Vagina (tissue), 2 donors: Measurements from ENCODE around the gene HEG1. TPM values are rescaled to one million over a fixed set of nuclear protein-coding genes. Genes with fewer than 3 reads are reported as not detected.

Experiments used
- DNase-seq, 2 donors: peaks; one replicate each; pipeline ENCODE4 v3.0.0-alpha.2; 2017; ENCODE audit errors: extremely low spot score in 2 of 2
- H3K27ac ChIP-seq: fragments of 200-600 bp; sonication (generic); one replicate; pipeline ENCODE4 v1.5.1; 2019
- H3K27me3 ChIP-seq: fragments of 200-600 bp; sonication (generic); one replicate; pipeline ENCODE4 v1.5.1; 2019
- H3K36me3 ChIP-seq, 2 donors: fragments of 200-600 bp; sonication (generic); one replicate each; pipeline ENCODE4 v1.5.1; 2017 to 2019
- H3K4me1 ChIP-seq: fragments of 200-600 bp; sonication (generic); one replicate; pipeline ENCODE4 v1.5.1; 2019
- H3K4me3 ChIP-seq, 2 donors: fragments of 200-600 bp; sonication (generic); 1 replicate in 1 of 2; 2 replicates in 1 of 2; pipeline ENCODE4 v1.5.1; 2016 to 2019
- H3K9me3 ChIP-seq: fragments of 200-600 bp; sonication (generic); one replicate; pipeline ENCODE4 v1.5.1; 2019
- CTCF ChIP-seq, 3 experiments: fragments of 450-650 bp in 2 of 3; fragments of 200-600 bp in 1 of 3; sonication (generic) in 1 of 3; IDR thresholded peaks; one replicate each; pipeline ENCODE4 v1.5.1; 2017 to 2019; ENCODE audit warnings: antibody characterized with exemption in 3 of 3, mild to moderate bottlenecking in 2 of 3, moderate library complexity in 2 of 3
- POLR2A ChIP-seq, 2 donors: fragments of 450-650 bp; IDR thresholded peaks; one replicate each; pipeline ENCODE4 v1.6.1; 2017; ENCODE audit warnings: antibody characterized with exemption in 2 of 2, mild to moderate bottlenecking in 2 of 2, moderate library complexity in 2 of 2
- POLR2AphosphoS5 ChIP-seq, 2 donors: sonication (generic); formaldehyde crosslinking; IDR thresholded peaks; one replicate each; pipeline ENCODE4 v1.9.0; 2017; ENCODE audit warnings: antibody characterized with exemption in 2 of 2, mild to moderate bottlenecking in 2 of 2, low read depth in 1 of 2; ENCODE audit not compliant: insufficient read depth in 1 of 2
- intact Hi-C: fragments of 100-400 bp; cut with DNase I; formaldehyde crosslinking; loops from one replicate; pipeline ENCODE4 v1.15.1; 2023
- total RNA-seq: library from RNA; depleted of rRNA; stranded (reverse); fragments of >200 nt; gene quantifications from one replicate; pipeline ENCODE4 v1.2.3, GENCODE V29; 2016

HEG1 gene
- total RNA-seq, 1 donor from 2014 or later, result 47.1 TPM

GRCh38 chr3:124923833-124924232 lies 132.0 kb downstream of the HEG1 start:
- Histone ChIP-seq H3K27ac (no peak overlapping the region), H3K4me3 (no peak overlapping the region), H3K27me3 (no peaks in the 10 kb centered on the region), H3K4me1 (no peaks in the 10 kb centered on the region), H3K36me3 (no peaks in the 10 kb centered on the region), H3K9me3 (no peaks in the 10 kb centered on the region)
- TF ChIP-seq POLR2AphosphoS5 (IDR thresholded peaks at IDR 0.05; ENCODE audit: insufficient read depth in 1 of 2, low read depth in 1 of 2) (no peak), POLR2A (IDR thresholded peaks at IDR 0.05) (no peak), CTCF (IDR thresholded peaks at IDR 0.05) (no peak)
- no peak for DNase-seq
- intact Hi-C loops, result no loop called here

- Histone ChIP-seq H3K9me3 (no peaks in the 10 kb centered on the region), H3K4me1 (no peaks in the 10 kb centered on the region), H3K36me3 (no peaks in the 10 kb centered on the region), H3K27ac (no peak overlapping the region), H3K27me3 (no peaks in the 10 kb centered on the region), H3K4me3 (no peak overlapping the region)
- TF ChIP-seq POLR2AphosphoS5 (IDR thresholded peaks at IDR 0.05; ENCODE audit: insufficient read depth in 1 of 2, low read depth in 1 of 2) (no peak), CTCF (IDR thresholded peaks at IDR 0.05) (no peak), POLR2A (IDR thresholded peaks at IDR 0.05) (no peak)
- intact Hi-C loops, result no loop called here
- no peak for DNase-seq
Observed at GRCh38 chr3:124920718-124921117, 135.1 kb downstream of the HEG1 start.

- H3K36me3 ChIP-seq, result no peaks in the 10 kb centered on the region
- no peak overlapping the region for H3K4me3 ChIP-seq
- no peaks in the 10 kb centered on the region for H3K4me1 ChIP-seq
- intact Hi-C loops, result no loop called here
- no peak for DNase-seq
- H3K27me3 ChIP-seq, result no peaks in the 10 kb centered on the region
- H3K9me3 ChIP-seq, result no peaks in the 10 kb centered on the region
- no peak overlapping the region for H3K27ac ChIP-seq
- TF ChIP-seq CTCF (IDR thresholded peaks at IDR 0.05), result no peak
- no peak for TF ChIP-seq POLR2A (IDR thresholded peaks at IDR 0.05)
- no peak for TF ChIP-seq POLR2AphosphoS5 (IDR thresholded peaks at IDR 0.05; ENCODE audit: insufficient read depth in 1 of 2, low read depth in 1 of 2)
Observed at GRCh38 chr3:124919756-124920155, 136.0 kb downstream of the HEG1 start.

DNA sequence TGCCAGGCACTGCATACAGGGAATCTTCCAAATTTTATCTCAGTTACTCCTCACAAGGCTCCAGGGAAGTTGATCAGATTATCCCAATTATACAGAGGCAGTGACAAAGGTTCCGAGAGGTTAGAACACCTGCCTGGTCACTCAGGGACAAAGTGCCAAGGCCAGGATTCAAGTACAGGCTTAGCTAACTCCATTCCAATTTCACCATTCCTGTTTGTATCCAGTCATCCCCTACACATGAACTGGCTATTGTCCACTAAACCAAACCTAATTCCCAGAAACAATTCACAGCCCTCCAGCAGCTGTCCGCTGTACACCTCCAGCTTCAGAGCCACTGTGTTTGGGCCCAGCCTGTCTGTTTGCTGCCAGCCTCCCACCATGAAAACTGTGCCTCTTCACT lies 137.3 kb downstream of the HEG1 start:
- H3K9me3 ChIP-seq, result no peaks in the 10 kb centered on the region
- no peaks in the 10 kb centered on the region for H3K4me1 ChIP-seq
- H3K4me3 ChIP-seq, result no peak overlapping the region
- no peak for DNase-seq
- no peaks in the 10 kb centered on the region for H3K36me3 ChIP-seq
- intact Hi-C loops, result no loop called here
- no peaks in the 10 kb centered on the region for H3K27me3 ChIP-seq
- no peak overlapping the region for H3K27ac ChIP-seq
- TF ChIP-seq CTCF (IDR thresholded peaks at IDR 0.05) (no peak), POLR2AphosphoS5 (IDR thresholded peaks at IDR 0.05; ENCODE audit: insufficient read depth in 1 of 2, low read depth in 1 of 2) (no peak), POLR2A (IDR thresholded peaks at IDR 0.05) (no peak)

DNA sequence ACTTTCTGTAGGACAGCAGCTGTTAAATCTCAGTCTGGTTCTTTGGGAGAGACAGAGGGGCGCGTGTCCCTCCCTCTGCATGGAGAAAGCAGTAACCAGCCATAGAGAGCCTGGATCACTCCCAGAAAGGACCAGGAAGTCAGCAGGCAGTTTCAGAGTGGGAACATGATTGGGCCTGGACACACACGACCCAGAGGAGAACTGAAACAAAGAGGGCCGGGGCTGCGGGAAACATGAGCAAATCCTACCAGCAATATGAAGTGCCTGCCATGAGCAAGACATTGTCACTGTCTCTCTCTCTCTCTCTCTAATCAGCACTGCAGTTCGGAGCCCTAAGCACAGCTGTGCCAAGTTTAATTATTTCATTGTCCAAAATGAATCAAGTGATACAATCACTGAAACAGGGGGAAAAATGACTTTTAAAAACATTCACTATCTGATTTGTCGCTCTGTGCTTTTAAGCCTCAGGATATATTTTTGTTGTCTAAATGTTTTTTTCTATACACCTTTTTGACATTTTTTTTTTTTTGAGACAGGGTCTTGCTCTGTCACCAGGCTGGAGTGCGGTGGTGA lies 138.9 kb downstream of the HEG1 start:
- no peak overlapping the region for H3K27ac ChIP-seq
- H3K27me3 ChIP-seq, result no peaks in the 10 kb centered on the region
- no peaks in the 10 kb centered on the region for H3K4me1 ChIP-seq
- H3K4me3 ChIP-seq, result no peak overlapping the region
- TF ChIP-seq POLR2A (IDR thresholded peaks at IDR 0.05) (no peak), CTCF (IDR thresholded peaks at IDR 0.05) (no peak), POLR2AphosphoS5 (IDR thresholded peaks at IDR 0.05; ENCODE audit: insufficient read depth in 1 of 2, low read depth in 1 of 2) (no peak)
- intact Hi-C loops, result no loop called here
- H3K9me3 ChIP-seq, result no peaks in the 10 kb centered on the region
- H3K36me3 ChIP-seq, result no peaks in the 10 kb centered on the region
- DNase-seq, result no peak
